HFFc6 (cell line): ENCODE measurements around the gene ROPN1L. TPM values are rescaled to one million over a fixed set of nuclear protein-coding genes. Genes with fewer than 3 reads are reported as not detected.

ENCODE experiments used
- DNase-seq: peaks from one replicate; pipeline ENCODE4 v3.0.0-alpha.2; 2018
- H3K27ac Mint-ChIP-seq: 2 replicates; pipeline ENCODE4 v1.8.0; 2020; ENCODE audit warnings: mild to moderate bottlenecking, mixed read lengths
- H3K27me3 Mint-ChIP-seq: 2 replicates; pipeline ENCODE4 v1.8.0; 2021; ENCODE audit warnings: mild to moderate bottlenecking, moderate library complexity, mixed read lengths; ENCODE audit not compliant: insufficient read depth
- H3K36me3 Mint-ChIP-seq: 2 replicates; pipeline ENCODE4 v1.8.0; 2021; ENCODE audit warnings: low read depth, mixed read lengths
- H3K4me1 Mint-ChIP-seq: 2 replicates; pipeline ENCODE4 v1.8.0; 2020; ENCODE audit warnings: low read depth, mixed read lengths
- H3K4me3 Mint-ChIP-seq: 2 replicates; pipeline ENCODE4 v1.8.0; 2020; ENCODE audit warnings: mild to moderate bottlenecking, moderate library complexity, mixed read lengths
- H3K9me3 Mint-ChIP-seq: 2 replicates; pipeline ENCODE4 v1.8.0; 2020; ENCODE audit warnings: mild to moderate bottlenecking, mixed read lengths
- total RNA-seq, 6 experiments: library from RNA; stranded (reverse); fragmentation: NEBNext Ultra II Directional; extraction: Animal tissue kit (Norgen Biotek cat#: 25700); gene quantifications; 2 replicates in 1 of 6; 3 replicates in 5 of 6; pipeline ENCODE4 v1.2.3, GENCODE V29; 2021
- TF ChIP-seq, protein P1 (sequence below): fragments of 200-600 bp; sonication (generic); IDR thresholded peaks from 2 replicates; pipeline ENCODE4 v1.5.0; 2021; ENCODE audit warnings: antibody characterized with exemption, mild to moderate bottlenecking

Gene ROPN1L
- total RNA-seq, 6 experiments from 2014 or later: 0.38 to 0.68 (median 0.47) TPM

DNA sequence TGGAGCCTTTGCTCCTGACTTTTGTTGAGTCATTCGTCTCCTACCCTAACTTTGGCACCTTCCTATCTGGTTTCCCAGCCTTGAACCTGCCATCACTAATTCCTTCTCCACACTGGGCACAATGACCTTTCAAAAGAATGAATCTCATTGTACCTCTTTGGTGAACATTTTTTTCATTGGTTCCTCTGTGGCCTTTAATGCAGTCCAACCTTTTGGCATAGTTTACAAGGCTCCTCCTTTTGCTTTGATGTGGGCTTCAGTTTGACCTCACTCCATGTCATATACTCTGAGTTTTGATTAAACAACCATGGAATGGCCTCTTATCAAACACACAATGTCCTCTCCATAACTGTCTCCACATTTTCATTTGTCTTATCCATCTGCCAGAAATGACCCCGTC, 14.5 kb upstream of the ROPN1L start:
- H3K4me3 Mint-ChIP-seq: no peak overlapping the region
- peaks cover 13% of the 10 kb centered on the region for H3K4me1 Mint-ChIP-seq
- TF ChIP-seq, protein P1, sequence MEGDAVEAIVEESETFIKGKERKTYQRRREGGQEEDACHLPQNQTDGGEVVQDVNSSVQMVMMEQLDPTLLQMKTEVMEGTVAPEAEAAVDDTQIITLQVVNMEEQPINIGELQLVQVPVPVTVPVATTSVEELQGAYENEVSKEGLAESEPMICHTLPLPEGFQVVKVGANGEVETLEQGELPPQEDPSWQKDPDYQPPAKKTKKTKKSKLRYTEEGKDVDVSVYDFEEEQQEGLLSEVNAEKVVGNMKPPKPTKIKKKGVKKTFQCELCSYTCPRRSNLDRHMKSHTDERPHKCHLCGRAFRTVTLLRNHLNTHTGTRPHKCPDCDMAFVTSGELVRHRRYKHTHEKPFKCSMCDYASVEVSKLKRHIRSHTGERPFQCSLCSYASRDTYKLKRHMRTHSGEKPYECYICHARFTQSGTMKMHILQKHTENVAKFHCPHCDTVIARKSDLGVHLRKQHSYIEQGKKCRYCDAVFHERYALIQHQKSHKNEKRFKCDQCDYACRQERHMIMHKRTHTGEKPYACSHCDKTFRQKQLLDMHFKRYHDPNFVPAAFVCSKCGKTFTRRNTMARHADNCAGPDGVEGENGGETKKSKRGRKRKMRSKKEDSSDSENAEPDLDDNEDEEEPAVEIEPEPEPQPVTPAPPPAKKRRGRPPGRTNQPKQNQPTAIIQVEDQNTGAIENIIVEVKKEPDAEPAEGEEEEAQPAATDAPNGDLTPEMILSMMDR: no peak
- no peaks in the 10 kb centered on the region for H3K9me3 Mint-ChIP-seq
- H3K27ac Mint-ChIP-seq: peak overlapping the region; percentile 8
- DNase-seq: no peak
- H3K36me3 Mint-ChIP-seq: peaks cover 37% of the 10 kb centered on the region
- no peaks in the 10 kb centered on the region; the same call in none of the 2 replicates for H3K27me3 Mint-ChIP-seq

DNA sequence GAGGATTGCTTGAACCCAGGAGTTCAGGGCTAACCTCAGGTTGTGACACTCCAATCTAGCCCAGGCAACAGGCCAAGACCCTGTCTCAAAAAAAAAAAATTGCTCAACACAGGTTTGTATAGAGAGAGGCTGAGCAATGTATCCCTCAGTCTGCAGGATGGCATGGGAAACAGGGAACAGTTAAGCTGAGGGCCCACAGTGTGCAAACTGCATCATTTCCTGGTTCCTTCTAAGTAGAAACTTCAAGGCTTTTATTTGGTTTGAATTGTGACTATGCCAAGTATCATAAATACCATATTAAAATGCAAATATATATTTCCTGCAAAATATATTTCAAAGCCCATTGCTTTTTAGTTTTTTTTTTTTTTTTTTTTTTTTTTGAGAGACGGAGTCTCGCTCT, 13.7 kb upstream of the ROPN1L start:
- H3K9me3 Mint-ChIP-seq: no peaks in the 10 kb centered on the region
- DNase-seq: no peak
- H3K36me3 Mint-ChIP-seq: peaks cover 34% of the 10 kb centered on the region
- no peaks in the 10 kb centered on the region; the same call in none of the 2 replicates for H3K27me3 Mint-ChIP-seq
- TF ChIP-seq, protein P1: no peak
- H3K27ac Mint-ChIP-seq: no peak overlapping the region
- peaks cover 5% of the 10 kb centered on the region; the same call in 1 of the 2 replicates for H3K4me1 Mint-ChIP-seq
- H3K4me3 Mint-ChIP-seq: no peak overlapping the region

DNA sequence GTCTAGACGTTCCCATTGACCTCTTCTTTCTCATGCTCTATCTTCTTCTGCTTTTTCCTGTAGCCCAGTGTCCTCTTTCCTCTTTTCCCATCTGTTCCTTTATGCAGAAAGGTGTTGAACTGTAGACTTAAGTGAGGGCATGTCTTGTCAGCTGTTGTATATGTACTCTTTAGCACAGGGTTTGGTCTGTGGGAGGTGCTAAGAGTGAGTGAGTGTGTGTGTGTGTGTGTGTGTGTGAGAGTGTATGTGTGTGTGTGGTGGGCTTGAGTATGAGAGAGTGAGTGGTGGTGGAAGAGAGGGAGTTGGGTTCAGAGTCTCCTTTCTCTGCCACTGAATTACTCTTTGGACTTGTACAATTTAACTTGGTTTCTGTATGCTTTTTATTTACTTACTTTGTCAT, 10.3 kb upstream of the ROPN1L start:
- Mint-ChIP-seq H3K4me1 (peaks cover 20% of the 10 kb centered on the region), H3K36me3 (peaks cover 36% of the 10 kb centered on the region), H3K4me3 (no peak overlapping the region), H3K27ac (no peak overlapping the region), H3K27me3 (no peaks in the 10 kb centered on the region; the same call in 1 of the 2 replicates), H3K9me3 (no peaks in the 10 kb centered on the region)
- DNase-seq: no peak
- TF ChIP-seq, protein P1: no peak

DNA sequence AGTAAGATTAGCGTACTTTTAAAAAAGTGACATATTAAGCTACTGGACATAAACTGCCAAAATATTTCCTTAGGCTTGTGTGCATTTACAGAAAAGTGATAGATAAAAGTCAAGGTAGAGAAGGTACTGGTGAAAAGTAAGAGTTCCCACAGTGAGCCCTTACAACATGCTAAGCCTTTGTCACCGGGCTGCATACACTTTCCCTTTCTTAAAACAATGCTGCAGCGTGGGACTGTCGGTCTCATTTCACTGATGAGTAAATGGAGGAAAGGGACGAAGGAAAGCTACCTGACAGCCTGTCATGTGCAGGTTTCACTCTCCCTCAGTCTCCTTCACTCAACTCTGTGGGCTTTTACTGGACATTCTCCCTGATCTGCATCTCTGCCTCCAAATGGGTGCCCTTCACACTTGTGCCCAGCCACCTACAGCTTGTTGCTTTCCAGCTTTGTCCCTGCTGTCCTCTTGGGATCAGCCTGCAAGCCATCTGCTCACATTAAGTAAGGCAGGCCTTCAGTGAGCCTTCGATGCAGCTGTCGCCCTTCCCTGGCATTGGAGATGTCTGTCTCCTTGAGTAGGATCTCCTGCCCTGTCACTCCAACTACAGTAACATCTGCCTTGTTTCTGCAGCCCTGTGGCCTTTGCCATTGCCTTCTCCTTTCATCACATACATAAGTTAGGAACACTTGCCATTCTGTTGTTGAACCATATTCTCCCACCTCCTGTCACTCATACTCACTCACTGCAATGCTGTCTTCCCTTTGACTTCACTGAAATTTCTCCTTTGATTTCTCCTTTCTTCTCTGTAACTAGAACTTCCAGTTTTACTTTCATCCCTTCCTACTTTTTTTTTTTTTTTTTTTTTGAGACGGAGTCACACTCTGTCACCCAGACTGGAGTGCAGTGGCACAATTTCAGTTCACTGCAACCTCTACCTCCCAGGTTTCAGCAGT, 9.3 kb upstream of the ROPN1L start:
- no peak for DNase-seq
- Mint-ChIP-seq H3K4me1 (peaks cover 20% of the 10 kb centered on the region), H3K4me3 (no peak overlapping the region), H3K9me3 (no peaks in the 10 kb centered on the region), H3K36me3 (peaks cover 30% of the 10 kb centered on the region), H3K27ac (peak overlapping the region; percentile 1), H3K27me3 (no peaks in the 10 kb centered on the region)
- TF ChIP-seq, protein P1: no peak

DNA sequence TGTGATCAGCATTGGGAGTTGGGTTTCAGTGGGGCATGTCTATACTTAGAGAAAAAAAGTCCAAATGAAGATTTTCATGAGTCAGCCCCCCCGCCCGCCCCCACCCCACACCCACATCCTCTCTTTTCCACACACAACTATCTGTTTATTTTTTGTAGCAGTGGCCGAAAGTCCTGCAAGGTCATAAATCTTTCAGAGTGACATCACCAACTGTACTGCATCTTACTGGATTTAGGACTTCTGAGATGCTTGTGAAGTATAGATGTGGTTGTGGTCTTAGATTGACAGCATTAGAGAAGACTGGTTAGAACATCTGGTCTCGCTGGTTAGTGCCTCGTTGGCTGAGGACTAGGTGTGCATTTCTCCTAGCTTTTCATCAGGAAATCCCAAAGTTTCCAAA, 7.3 kb upstream of the ROPN1L start:
- TF ChIP-seq, protein P1: no peak
- H3K27ac Mint-ChIP-seq: no peak overlapping the region
- no peaks in the 10 kb centered on the region for H3K9me3 Mint-ChIP-seq
- H3K4me1 Mint-ChIP-seq: peaks cover 20% of the 10 kb centered on the region
- H3K27me3 Mint-ChIP-seq: no peaks in the 10 kb centered on the region
- H3K36me3 Mint-ChIP-seq: peaks cover 34% of the 10 kb centered on the region
- no peak overlapping the region for H3K4me3 Mint-ChIP-seq
- DNase-seq: no peak
